ENCODE data around the gene DIP2B.
"Not testable (repeated sequence)": the region's sequence is repeated elsewhere in the genome, so short reads cannot be mapped to it uniquely, and the experiment has no call there.

DIP2B gene, protein sequence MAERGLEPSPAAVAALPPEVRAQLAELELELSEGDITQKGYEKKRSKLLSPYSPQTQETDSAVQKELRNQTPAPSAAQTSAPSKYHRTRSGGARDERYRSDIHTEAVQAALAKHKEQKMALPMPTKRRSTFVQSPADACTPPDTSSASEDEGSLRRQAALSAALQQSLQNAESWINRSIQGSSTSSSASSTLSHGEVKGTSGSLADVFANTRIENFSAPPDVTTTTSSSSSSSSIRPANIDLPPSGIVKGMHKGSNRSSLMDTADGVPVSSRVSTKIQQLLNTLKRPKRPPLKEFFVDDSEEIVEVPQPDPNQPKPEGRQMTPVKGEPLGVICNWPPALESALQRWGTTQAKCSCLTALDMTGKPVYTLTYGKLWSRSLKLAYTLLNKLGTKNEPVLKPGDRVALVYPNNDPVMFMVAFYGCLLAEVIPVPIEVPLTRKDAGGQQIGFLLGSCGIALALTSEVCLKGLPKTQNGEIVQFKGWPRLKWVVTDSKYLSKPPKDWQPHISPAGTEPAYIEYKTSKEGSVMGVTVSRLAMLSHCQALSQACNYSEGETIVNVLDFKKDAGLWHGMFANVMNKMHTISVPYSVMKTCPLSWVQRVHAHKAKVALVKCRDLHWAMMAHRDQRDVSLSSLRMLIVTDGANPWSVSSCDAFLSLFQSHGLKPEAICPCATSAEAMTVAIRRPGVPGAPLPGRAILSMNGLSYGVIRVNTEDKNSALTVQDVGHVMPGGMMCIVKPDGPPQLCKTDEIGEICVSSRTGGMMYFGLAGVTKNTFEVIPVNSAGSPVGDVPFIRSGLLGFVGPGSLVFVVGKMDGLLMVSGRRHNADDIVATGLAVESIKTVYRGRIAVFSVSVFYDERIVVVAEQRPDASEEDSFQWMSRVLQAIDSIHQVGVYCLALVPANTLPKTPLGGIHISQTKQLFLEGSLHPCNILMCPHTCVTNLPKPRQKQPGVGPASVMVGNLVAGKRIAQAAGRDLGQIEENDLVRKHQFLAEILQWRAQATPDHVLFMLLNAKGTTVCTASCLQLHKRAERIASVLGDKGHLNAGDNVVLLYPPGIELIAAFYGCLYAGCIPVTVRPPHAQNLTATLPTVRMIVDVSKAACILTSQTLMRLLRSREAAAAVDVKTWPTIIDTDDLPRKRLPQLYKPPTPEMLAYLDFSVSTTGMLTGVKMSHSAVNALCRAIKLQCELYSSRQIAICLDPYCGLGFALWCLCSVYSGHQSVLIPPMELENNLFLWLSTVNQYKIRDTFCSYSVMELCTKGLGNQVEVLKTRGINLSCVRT (N-terminal part only)

DNA sequence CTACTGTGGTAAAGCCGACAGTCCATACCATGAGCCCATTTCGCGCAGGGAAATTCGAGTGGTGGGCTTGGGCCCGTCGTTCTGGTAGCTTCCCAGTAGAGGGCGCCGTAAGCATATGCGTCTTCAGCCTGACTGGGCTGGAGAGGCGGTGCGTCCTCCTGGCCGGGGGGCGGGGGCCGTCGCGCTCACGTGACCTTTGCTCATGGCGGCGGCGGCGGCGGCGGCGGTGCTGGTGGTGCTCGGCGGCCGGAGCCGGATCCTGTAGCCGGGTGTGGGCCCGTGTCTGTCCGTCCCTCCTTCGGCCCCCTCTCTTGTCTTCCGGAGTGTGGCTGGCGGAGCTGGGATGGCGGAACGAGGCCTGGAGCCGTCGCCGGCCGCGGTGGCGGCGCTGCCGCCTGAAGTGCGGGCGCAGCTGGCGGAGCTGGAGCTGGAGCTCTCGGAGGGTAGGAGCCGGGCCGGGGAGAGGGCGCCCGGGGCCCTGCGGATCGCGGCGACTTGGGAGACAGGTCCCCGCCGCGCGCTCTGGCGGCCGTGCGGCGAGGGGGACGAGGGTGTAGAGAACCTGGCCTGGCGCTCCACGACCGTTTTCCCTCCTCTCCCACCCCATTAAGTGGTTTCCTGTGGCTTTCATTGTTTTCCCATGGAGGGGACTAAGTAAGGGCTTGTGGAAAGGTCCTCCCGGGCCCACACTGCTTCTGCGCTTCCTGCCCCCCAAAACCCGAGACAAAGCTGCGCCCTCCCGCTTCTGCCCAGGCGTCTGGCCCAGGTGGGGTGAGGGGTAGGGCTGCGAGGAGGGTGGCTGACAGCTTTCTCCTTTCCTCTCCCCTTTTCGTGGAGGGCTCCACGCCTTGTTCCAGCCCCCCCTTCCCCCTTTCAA lies at the start of gene DIP2B:
DIP2B (plus strand) TSS at position 188 of the 877 bp plus-strand sequence; CDS start at position 344, 156 bp downstream.
- no peak for FAIRE-seq

DNA sequence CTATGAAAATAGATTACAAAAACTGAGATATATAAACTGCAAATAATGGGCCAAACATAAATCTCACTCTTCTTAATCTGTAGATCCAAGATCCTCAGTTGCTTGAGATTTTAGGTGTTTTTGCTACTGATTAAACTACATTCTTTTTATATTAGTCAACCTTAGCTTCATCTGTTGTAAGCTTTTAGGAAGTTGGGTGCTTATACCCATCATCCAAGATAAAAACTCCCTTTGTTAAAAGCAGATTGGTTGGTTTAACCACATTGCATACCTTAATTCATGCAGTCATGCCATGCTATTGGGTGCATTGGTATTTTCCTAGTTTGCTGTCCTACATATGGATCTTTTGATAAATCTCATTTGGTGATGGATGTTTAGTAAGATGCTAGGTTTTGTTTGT lies 46.2 kb upstream of the DIP2B start:
- no peak for FAIRE-seq

DNA sequence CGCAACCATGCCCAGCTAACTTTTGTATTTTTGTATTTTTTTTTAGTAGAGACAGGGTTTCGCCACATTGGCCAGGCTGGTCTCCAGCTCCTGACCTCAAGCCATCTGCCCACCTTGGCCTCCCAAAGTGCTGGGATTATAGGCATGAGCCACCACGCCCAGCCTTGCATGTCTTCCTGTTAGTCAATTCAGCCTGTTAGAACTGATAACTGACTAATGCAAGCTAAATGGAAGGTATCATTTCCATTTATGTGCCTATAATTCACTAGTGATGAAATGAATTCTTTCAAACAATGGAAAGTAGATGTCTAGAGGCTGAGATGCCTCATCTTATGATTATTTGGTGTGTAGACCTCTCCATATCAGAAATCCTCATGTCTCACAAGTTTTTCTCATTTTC lies 37.3 kb upstream of the DIP2B start:
- no peak for FAIRE-seq

DNA sequence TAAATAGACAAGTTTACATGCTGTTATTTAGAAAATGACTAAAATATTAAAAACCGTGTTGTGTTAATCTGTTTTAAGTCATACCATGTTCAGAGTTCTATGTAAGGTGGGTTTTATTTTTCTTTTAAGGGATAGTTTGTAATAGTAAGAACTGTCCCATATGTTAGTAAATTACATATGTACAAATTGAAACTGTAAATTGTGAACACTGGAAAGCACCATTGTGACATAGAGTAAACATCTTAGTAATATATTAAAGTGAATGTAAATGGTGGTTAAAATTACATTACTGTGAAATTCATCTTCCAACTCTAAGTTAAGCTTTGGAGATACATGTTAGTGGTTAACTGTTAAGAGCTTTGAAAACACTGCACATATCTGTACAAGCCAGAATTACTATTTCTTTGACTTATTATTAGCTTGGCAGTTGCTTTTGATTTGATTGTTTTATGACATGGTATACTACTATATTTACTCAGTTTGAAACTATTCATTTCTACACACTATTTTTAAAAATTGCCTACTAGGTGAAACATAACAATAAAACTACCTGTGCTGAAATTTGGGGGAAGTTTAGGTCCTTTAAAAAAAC lies 27.4 kb upstream of the DIP2B start:
- FAIRE-seq = no peak

DNA sequence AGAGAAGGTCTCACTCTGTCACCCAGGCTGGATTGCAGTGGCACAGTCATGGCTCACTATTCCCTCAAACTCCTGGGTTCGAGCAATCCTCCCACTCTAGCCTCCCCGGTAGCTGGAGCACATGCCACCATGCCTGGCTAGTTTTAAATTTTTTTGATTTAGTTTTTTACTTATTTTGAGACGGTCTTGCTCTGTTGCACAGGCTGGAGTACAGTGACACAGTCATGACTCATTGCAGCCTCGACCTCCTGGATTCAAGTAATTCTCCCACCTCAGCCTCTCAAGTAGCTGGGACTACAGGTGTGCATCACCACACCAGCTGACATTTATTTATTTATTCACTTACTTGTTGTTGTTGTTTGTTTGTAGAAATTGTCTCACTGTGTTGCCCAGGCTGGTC lies 22.2 kb upstream of the DIP2B start:
- no peak for FAIRE-seq

DNA sequence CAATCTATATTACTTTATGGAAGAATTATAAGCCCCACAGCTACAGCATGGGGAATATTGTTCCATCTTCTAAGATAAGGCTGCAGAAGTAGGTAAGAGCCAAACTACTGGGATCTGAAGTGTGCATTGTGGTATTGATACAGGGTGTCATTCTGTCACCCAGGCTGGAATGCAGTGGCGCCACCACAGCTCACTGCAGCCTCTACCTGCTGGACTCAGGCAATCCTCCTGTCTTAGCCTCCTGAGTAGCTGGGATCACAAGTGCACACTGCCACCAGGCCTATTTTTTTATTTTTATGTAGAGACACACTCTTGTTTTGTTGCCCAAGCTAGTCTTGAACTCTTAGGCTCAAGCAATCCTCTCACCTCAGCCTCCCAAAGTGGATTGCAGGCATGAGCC lies 21.3 kb upstream of the DIP2B start:
- no peak for FAIRE-seq

DNA sequence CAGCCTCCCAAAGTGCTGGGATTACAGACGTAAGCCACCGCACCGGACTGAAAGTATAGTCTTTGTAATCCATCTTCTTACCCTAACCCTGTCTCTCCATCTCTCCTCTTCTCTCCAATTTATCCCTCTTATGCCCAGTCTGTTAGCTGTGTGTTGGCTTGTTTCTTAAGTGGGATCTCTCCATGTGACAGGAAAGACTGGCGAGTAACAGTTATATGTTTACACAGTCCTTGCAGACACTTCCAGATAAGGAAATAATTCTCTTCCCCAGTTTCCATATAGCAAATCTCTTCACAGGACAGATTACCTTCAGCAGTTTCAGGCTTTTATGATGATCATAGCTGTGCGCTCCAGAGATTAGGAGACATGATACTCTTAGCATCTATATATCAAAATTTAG lies 16.0 kb upstream of the DIP2B start:
- no peak for FAIRE-seq

DNA sequence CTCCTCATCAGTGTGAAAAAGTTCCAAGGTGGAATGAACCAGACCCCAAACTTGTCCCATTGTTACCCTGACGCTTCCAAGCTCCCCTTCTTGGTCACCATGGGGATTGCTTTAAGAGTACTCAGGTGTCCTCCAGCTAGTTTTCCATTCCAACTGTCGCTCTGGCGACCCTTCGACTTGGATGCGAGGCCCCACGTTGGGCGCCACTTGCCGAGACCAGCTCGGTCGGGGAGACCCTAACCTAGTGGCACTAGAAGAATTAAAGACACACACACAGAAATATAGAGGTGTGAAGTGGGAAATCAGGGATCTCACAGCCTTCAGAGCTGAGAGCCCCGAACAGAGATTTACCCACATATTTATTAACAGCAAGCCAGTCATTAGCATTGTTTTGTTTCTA lies 6.7 kb upstream of the DIP2B start:
- not testable (repeated sequence) for FAIRE-seq

DNA sequence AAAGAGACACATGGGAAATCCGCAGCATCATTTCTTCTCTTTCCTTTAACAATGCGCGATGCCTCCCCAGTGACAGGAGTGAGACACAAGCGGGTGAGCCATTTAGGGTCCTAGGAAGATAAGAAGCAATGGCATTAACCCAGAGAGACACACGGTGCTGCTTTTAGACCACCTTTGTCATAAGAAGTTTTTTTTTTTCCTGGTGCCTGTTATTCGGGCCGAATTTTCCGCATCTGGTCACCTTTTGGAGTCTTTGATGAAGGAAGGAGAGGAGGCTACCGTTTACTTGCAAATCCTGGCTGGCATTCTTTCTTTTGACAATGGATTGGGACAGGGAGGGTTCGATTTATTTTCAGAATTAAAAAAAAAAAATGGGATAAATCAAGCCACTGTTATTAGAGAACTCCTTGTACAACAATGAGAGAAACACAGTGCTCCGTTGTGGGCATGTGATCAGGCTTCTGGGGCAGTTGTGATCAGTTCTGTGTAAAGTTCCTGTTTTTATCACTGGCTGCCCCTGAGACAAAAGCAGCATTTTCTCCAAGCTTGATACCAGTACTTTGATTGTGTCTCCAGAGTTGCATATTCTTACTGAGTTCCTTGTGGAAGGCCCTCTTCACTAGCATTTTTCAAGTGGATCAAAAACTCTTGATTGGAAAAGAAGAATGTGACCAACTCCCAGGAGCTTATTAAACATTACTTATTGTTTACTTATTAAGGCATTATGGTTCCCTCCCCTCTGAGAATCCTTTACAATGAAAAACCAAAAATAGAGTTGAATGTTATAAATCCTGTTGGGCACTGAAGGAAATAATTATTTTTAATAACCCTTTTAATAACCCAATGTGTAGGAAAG lies 1.1 kb downstream of the DIP2B start:
- FAIRE-seq = no peak

DNA sequence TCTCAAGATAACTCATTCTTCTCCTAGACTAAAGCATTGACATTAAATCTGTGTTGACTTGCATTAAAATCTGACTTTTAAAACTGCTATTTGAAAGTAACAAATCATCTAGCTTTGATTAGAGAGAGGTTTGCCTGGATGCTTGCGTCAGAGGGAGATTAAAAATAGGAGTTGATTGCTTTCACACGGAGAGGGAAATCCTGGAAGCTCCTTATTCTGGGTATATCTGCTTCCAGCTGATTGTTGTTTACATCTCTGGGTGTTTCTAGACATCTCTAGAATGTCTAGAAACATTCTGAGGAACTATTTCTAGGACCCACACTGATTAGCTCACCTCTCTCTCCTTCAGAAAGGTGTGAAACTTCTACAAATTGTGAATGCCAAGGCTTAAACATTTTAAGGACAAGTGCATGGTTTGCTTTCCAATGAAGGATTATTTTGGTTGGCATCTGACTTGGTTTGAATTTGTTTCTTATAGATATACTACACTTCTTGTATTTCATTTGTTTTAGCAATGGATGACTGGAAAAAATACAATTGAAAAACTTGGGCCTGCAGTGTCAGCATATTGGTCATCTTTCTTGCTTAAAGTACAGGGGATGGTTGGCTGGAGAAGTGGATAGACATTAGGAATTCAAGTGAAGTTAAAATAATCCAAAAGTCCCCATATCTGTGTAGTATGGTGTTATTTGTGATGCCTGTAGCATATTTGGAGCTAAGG lies 2.1 kb downstream of the DIP2B start:
- FAIRE-seq = no peak

DNA sequence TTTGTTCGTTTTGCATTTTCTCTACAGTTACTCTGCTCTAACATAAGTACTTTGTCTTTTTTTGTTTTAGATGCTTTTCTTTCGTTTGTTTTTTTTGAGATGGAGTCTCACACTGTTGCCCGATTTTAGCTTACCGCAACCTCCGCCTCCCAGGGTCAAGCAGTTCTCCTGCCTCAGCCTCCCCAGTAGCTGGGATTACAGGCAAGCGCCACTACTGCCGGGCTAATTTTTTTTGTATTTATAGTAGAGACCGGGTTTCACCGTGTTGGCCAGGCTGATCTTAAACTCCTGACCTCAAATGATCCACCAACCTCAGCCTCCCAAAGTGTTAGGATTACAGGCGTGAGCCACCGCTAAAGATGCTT lies 2.7 kb downstream of the DIP2B start:
- FAIRE-seq = no peak

DNA sequence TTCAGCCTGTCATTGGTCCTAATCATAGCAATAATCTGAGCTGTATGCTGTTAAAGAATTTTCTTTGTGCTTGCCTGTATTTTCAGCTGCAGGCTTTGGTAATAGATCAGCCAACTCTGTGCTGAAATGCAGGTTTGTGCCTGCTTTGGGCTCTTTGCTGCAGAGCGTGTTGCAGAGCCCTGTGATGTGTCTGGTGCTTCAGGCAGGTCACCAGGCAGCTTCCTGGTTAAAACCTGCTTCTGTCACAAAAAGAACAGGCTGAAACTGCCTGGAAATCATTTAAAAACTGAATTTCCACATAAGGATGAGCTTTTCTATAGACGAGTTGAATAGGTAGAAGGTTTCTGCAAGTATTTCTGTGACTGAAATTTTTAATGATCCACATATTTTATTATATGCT lies 3.1 kb downstream of the DIP2B start:
- FAIRE-seq = no peak

DNA sequence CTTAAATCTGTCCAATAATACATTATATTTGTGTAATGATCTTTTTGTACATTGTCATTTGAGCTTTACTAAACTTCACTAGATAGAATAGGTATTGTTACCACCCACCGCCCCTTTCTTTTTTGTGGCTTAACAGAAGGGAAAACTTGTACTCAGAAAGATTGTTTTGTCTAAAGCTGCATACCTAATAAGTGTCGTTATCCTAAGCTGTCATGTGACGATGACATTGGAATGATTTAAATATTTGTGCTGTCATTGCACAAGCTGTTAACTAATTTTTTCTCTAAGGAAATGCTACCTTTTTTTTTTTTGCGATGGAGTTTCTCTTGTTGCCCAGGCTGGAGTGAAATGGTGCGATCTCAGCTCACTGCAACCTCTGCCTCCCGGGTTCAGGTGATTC lies 3.6 kb downstream of the DIP2B start:
- no peak for FAIRE-seq

DNA sequence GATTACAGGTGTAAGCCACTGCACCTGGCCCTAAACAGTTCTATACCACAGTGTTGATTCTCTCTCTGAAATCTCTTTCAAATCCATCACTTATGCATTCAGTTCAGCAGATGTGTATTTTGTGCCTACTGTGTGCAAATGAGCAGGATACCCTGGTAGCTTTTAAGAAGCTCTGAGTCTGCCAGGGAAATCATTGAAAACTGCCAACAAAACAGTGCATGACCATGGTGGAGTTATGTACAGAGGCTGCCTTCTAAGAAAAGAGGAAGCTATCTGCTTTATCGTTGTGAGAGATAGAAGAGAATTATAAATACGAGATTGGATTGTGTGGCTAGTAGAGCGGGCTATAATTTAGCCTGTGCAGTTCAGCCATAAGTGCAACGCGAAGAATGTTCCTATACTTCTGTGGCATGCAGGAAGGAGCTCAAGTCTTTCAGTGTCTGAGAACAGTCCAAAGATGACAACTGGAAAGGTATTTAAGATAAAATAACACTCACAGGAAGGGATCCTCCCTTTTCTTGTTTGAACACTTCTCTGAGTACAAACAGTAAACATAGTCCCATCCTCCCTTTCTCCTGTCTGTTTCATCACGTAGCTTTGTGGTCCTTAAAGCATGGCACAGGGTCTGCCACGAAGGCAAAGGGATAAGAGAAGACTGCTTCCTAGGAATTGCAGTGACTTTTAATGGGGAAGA lies 4.3 kb downstream of the DIP2B start:
- FAIRE-seq = no peak

DNA sequence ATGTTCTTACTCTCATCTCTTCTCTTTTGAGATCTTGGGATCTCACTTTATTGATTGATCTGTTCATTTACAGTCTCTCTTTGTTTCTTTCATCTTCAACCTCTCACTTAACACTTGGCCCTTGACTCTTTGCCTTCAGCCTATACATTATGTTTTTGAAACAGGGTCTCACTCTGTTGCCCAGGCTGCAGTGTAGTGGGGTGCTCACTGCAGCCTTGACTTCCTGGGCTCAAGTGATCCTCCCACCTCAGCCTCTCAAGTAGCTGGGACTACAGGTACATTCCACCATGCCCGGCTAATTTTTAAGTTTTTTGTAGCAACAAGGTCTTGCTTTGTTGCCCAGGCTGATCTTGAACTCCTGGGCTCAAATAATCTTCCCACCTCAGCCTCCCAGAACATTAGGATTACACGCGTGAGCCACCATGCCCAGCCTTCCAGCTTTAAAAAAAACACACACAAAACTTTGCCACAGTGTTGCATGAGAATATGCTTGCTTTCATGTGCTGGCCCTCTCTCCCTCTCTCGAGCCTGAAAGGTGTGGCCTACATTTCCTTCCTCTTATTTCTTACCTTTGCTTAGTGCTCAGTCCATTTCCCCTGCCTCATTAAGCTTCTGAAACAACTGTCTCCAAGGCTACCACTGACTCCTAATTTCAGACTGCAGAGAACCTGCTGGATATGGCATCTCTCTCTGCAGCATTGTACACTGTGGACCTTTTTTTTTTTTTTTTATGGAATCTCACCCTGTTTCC lies 9.9 kb downstream of the DIP2B start:
- no peak for FAIRE-seq

DNA sequence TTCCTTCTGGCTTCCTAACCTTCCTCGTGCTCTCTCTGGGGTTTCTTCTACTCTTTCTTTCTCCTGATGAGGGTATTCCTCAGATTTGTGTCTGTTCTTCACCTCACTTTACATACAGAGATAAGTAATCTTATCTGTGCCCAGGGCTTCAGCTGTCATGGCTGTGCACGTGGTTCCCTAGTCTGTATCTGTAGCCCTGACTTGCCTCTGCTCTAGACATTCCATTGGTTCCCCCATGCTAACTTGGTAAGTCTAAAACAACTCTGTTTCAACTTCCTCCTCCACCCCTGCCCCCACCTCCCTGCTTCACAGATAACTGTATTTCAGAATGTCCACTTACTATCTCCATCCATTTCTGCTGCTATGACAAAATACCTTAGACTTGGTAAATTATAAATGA lies 10.8 kb downstream of the DIP2B start:
- no peak for FAIRE-seq

DNA sequence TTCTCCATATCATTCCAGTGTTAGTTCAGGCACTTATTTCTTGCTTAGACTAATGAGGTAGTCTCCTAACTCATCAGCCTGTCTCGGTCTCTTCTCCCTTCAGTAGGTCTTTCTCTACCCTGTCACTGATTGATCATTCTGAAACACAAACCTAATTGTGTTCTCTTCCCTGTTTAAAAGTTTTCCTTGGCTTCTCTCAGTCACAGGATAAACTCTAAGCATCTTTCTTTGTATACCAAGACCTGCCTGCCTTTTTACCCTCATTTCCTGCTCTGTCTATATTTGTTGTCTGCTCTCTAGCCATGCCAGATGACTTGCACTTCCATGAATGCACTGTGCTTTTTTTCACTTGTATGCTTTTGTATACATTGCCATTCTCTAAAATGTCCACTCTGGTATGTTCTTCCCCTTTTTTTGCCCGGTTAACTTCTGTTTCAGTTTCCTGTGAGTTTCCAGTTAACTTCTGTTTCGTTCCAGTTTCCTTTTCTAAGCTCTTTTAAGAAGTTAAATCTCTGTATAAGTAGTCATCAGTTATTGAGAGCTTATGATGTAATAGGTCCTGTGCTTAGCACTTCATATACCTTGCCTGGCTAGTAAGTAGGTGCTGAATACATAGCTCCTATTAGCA lies 12.8 kb downstream of the DIP2B start:
- FAIRE-seq = no peak

DNA sequence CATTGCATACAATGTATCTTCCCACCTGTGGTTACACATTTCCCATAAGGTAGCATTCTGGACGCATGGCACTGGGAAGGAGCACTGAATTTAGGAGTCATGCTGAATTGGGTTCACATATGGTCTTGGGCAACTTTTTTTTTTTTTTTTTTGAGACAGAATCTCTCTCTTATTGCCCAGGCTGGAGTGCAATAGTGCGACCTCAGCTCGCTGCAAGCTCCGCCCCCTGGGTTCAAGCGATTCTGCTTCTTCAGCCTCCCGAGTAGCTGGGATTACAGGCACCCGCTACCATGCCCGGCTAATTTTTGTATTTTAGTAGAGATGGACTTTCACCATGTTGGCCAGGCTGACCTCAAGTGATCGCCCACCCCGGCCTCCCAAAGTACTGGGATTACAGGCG lies 13.3 kb downstream of the DIP2B start:
- no peak for FAIRE-seq
